ENCODE results near the gene FUT2.
"Not testable (repeated sequence)": the region's sequence is repeated elsewhere in the genome, so short reads cannot be mapped to it uniquely, and the experiment has no call there.

The FUT2 gene

DNA sequence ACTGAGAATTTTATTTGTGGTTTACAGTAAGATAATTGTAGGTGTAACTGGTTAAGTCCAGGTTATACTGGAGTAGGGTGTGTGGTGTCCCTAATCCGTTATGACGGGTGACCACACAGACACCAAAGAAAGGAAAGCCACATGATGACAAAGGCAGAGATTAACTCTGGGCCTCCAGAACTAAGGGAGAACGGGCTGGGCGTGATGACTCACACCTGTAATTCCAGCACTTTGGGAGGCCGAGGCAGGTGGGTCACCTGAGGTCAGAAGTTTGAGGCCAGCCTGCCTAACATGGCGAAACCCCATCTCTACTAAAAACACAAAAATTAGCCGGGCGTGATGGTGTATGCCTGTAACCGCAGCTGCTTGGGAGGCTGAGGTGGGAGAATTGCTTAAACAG, 10.2 kb upstream of the FUT2 start:
- DNase-seq (ENCODE audit: low read depth): no peak
- no peak for TF ChIP-seq CTCF (IDR thresholded peaks at IDR 0.05; ENCODE audit: control insufficient read depth, insufficient read depth, low read depth, low read length, missing control alignments)
- H3K4me3 ChIP-seq (ENCODE audit: control insufficient read depth, low read depth, low read length): no peak overlapping the region

DNA sequence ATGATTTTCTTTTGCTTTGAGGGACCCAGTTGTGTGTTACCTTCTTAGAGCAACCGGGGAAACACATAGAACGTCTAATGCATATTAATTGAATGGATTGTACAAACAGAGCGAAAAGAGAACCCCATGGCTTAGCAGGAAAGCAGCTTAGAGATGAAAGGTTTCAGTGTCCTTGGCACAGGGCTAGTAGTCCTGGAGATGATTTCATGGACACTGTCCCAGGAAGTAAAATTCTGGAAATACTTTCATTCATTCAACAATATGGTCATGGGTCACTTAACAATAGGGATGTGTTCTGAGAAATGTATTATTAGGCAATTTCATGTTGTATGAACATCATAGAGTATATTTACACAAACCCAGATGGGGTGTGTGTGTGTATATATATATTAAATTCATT, 9.7 kb upstream of the FUT2 start:
- TF ChIP-seq CTCF (IDR thresholded peaks at IDR 0.05; ENCODE audit: control insufficient read depth, insufficient read depth, low read depth, low read length, missing control alignments): no peak

GRCh38 chr19:48686637-48687036, 9.1 kb upstream of the FUT2 start:
- H3K4me3 ChIP-seq (ENCODE audit: control insufficient read depth, low read depth, low read length); DNase-seq (ENCODE audit: low read depth): not testable (repeated sequence)

More for the DNA sequence above, 9.7 kb upstream of the FUT2 start:
- H3K4me3 ChIP-seq (ENCODE audit: control insufficient read depth, low read depth, low read length): no peak overlapping the region
- DNase-seq (ENCODE audit: low read depth): no peak

DNA sequence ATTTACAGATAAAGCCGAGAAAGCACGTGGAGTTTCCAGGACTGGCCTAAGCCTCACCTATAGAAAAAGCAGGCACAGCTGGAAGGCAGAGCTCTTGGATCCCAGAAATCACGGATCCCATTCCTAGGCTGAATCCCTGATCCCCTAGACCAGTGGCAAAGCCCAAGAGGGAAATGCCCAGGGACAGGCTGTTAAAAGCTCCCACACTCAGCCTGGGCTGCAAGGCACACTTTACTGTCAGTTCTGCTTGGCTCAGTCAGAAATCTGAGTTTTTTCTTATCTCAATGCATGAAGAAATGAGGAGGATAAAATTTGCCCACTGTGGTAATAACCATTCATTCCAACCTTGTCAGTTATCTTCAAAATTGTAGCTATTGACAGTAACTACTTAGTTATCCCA, 8.0 kb upstream of the FUT2 start:
- no peak for TF ChIP-seq CTCF (IDR thresholded peaks at IDR 0.05; ENCODE audit: control insufficient read depth, insufficient read depth, low read depth, low read length, missing control alignments)
- H3K4me3 ChIP-seq (ENCODE audit: control insufficient read depth, low read depth, low read length): no peak overlapping the region
- DNase-seq (ENCODE audit: low read depth): no peak

GRCh38 chr19:48689449-48689848, 6.3 kb upstream of the FUT2 start:
- H3K4me3 ChIP-seq (ENCODE audit: control insufficient read depth, low read depth, low read length): no peak overlapping the region
- TF ChIP-seq CTCF (IDR thresholded peaks at IDR 0.05; ENCODE audit: control insufficient read depth, insufficient read depth, low read depth, low read length, missing control alignments): no peak
- DNase-seq (ENCODE audit: low read depth): no peak

GRCh38 chr19:48693629-48694028, 2.1 kb upstream of the FUT2 start:
- H3K4me3 ChIP-seq (ENCODE audit: control insufficient read depth, low read depth, low read length); DNase-seq (ENCODE audit: low read depth): not testable (repeated sequence)

DNA sequence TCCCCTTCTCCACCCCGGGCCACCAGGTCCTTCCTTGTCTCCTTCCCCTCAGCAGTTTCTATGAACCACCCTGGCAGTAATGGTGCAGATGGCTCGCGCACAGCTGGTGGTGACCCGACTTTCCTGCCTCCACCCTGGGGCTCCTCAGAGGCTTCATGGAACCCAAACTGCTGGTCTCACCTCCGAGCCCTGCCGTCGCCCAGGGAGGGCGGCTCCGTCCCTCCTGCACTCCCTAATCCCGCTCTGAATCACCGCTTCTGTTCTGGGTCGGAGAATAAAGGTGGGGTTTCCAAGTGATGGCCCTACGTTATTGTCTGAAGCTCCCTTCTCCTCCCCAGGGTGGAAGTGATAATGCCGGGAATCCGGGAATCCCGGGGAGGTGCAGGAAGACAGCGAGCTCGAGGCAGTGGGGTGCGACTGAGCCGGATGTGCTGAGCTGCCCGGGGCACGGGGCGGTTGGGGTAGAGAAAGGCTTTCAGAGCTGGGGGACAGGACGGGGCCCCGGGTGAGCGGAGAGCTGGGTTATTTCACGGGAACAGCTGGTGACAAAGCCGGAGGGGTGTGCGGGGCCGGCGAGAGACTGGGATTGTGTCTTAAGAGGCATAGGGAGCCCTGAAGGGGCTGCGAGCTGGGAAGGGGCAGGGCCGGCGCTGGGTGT, 711 bp downstream of the FUT2 start:
- no peak overlapping the region for H3K4me3 ChIP-seq (ENCODE audit: control insufficient read depth, low read depth, low read length)
- no peak for DNase-seq (ENCODE audit: low read depth)
- TF ChIP-seq CTCF (IDR thresholded peaks at IDR 0.05; ENCODE audit: control insufficient read depth, insufficient read depth, low read depth, low read length, missing control alignments): no peak

DNA sequence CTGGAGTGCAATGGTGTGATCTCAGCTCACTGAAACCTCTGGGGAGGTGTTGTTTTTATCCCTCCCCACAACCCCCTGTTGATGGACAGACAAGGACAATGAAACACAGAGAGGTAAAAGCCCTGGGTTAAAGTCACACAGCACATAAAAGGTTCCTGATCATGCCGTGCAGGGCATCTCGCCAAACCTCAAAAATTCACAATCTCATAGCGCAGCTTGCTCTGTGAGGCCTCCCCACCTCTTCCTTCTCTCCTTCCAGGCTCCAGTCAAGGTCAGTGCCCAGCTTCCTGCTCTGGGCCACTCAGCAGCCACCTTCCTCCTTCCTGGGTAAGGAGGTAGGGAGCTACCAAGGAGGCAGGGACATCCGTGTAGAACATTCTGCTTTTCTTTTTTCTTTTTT, 2.3 kb downstream of the FUT2 start:
- TF ChIP-seq CTCF (IDR thresholded peaks at IDR 0.05; ENCODE audit: control insufficient read depth, insufficient read depth, low read depth, low read length, missing control alignments): no peak
- no peak overlapping the region for H3K4me3 ChIP-seq (ENCODE audit: control insufficient read depth, low read depth, low read length)
- DNase-seq (ENCODE audit: low read depth): no peak

All from AG09309 (cell line).